ENCODE data around the gene SNAI1.

DNA sequence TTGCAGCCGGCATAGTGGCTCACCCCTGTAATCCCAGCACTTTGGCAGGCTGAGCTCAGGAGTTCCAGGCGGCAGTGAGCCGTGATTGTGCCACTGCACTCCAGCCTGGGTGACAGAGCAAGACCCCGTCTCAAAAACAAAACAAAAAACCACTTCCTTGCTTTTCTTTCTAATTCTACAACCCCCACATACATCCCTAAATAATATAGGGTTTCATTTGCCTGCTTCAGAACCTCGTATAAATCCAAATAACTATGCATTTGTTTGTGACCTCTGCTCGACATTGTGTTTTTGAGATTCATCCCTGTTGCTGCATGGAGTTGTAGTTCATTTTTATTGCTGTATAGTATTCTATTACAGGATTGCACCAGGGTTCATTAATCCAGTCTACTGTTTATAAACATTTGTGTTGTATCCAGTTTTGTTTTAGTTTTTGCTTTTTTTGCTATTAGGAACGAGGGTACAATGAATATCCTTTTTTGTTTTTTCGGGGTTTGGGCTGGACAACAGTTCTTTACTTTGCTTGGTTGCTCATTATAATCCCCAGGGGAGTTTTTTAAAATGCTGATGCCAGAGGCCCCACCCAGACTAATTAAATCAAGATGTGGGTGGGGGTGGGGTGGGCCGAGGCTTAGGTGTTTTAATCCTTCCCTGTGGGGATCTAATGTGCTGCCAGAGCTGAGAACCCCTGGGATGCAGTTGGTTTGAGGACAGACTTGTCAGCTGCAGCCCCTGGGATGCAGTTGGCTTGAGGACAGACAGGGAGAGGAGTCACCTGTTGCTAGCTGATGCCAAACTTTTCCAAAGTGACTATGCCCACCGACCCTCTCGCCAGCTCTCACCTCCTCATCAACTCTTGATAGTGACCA lies 2.4 kb upstream of the SNAI1 start:
- TF ChIP-seq CTCF (IDR thresholded peaks at IDR 0.05) (no peak), POLR2A (IDR thresholded peaks at IDR 0.05) (no peak)
